NK-92 (cell line): ENCODE data around the gene CASQ1.

ENCODE experiments used
- DNase-seq: peaks from one replicate; lab custom pipeline; 2025; ENCODE audit not compliant: unreplicated experiment; lab: John Stamatoyannopoulos, UW

Gene CASQ1

GRCh38 chr1:160189649-160190625 is at the start of gene CASQ1:
TSS of gene CASQ1 (plus strand) at chr1:160190575. CDS start at chr1:160190752, 177 bp downstream.
- no peak for DNase-seq

GRCh38 chr1:160143695-160144094 is 46.7 kb upstream of the CASQ1 start:
- DNase-seq, result no peak

- no peak for DNase-seq
Observed at GRCh38 chr1:160144921-160145320, 45.5 kb upstream of the CASQ1 start.

- DNase-seq, result no peak
Observed at GRCh38 chr1:160146107-160146506, 44.3 kb upstream of the CASQ1 start.

GRCh38 chr1:160148121-160148520 is 42.3 kb upstream of the CASQ1 start:
- DNase-seq, result no peak

GRCh38 chr1:160149233-160149632 is 41.1 kb upstream of the CASQ1 start:
- no peak for DNase-seq

GRCh38 chr1:160149716-160150115 is 40.7 kb upstream of the CASQ1 start:
- no peak for DNase-seq

GRCh38 chr1:160151303-160151702 is 39.1 kb upstream of the CASQ1 start, which contains the start of gene ATP1A4:
TSS of gene ATP1A4 (plus strand) at chr1:160151603. CDS start at chr1:160152041, 438 bp downstream.
- no peak for DNase-seq

GRCh38 chr1:160154790-160155189 is 35.6 kb upstream of the CASQ1 start:
- no peak for DNase-seq

- no peak for DNase-seq
Observed at GRCh38 chr1:160156361-160156760, 34.0 kb upstream of the CASQ1 start.

GRCh38 chr1:160157174-160157573 is 33.2 kb upstream of the CASQ1 start:
- DNase-seq, result no peak

GRCh38 chr1:160158031-160158430 is 32.3 kb upstream of the CASQ1 start:
- no peak for DNase-seq

- DNase-seq, result no peak
Observed at GRCh38 chr1:160158534-160158933, 31.8 kb upstream of the CASQ1 start.

GRCh38 chr1:160159846-160160245 is 30.5 kb upstream of the CASQ1 start:
- DNase-seq, result no peak

GRCh38 chr1:160161965-160162705 is 28.2 kb upstream of the CASQ1 start:
- no peak for DNase-seq

- no peak for DNase-seq
Observed at GRCh38 chr1:160162931-160163330, 27.4 kb upstream of the CASQ1 start.

GRCh38 chr1:160163615-160164014 is 26.8 kb upstream of the CASQ1 start:
- DNase-seq, result no peak

GRCh38 chr1:160164121-160164520 is 26.3 kb upstream of the CASQ1 start:
- no peak for DNase-seq

GRCh38 chr1:160166166-160166868 is 24.1 kb upstream of the CASQ1 start:
- no peak for DNase-seq

GRCh38 chr1:160167056-160167455 is 23.3 kb upstream of the CASQ1 start:
- no peak for DNase-seq

- no peak for DNase-seq
Observed at GRCh38 chr1:160167580-160167979, 22.8 kb upstream of the CASQ1 start.
